GM19452 (cell line): ENCODE measurements around the gene GPX4.

Experiments
- ATAC-seq: cut with Tn5 transposase; IDR thresholded peaks from one replicate; pipeline ENCODE4 v1.9.1; 2021; ENCODE audit not compliant: unreplicated experiment

Gene GPX4

DNA sequence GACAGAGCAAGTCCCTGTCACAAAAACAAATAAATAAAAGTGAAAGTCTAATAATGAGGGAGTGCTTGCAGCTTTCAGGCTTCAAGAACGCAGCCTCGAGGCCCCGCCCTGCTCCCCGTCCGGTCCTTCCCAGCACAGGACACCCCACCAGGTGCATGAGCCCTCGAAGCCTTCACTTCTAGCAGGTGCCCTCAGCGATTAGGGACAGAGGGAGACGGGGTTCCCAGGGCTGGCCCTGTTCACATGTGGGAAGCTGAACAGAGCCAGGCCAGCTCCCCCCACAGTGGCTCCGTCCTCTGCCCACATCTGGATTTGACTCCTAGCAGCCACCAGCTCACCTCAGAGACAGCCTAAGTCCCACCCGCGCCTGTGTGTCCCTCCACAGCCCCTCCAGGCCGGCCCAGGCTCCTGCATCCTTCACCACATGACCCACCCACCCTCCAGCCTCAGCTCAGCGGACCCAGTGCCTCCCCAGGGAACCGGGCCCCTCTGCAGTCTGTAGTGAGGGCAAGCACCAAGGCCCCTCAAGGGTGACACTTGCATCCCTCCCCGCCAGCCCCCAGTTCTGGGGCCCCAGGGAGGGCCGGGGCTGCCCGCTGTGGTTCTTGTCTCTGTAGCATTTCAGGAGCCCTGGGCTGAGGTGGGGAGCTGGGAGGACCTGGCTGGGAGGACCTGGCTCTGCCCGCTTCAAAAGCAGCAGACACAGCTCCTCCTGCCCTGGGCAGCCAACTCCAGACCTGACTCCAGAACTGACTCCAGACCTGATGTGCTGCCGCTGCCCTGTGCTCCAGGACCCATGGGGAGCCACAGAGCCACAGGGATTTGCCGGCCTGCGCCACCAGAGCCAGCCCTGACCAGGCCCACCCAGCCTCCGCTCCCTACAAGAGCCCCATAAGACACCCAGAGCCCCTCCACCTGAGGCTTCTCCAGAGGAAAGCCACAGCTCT lies 27.2 kb downstream of the GPX4 start:
- ATAC-seq, result no peak

DNA sequence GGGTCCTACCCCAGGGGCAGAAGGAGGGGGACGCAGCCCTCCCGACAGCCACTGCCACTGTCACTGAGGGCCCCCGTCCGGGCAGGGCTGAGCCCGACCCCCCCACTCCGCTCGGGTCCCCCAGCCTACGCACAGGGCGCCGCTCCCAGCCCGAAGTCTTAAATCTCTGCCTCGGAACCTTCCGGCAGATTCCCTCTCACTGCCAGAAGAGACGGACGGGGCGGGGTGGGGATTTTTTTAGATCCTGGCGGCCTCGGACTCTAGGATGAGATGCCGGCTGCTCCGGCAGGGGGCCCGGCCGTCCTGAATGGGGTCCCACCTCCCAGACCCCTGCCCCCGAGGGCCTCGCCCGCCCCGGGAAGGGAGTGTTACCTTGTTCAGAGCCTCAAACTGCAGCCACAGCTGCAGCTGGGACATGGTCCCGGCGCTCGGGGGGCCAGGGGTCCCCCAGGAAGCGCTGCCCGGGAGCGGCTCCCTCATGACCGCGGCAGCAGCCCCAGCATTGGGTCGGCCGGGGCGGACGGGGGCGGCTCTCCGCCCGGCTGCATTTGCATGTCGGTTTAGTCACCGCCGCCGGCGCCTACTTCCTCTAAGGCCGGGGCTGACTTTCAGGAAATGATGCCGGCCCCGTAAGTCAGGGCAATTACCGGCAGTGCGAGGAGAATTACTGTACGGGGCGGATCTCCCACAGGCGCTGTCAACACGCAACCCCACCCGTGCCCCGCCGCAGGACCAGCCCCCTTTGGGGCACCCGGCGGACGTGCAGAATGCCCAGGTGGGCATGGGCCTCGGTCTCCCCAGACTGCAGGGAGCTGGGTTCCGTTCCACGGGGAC lies 28.1 kb downstream of the GPX4 start:
- ATAC-seq, result peak; percentile 46

DNA sequence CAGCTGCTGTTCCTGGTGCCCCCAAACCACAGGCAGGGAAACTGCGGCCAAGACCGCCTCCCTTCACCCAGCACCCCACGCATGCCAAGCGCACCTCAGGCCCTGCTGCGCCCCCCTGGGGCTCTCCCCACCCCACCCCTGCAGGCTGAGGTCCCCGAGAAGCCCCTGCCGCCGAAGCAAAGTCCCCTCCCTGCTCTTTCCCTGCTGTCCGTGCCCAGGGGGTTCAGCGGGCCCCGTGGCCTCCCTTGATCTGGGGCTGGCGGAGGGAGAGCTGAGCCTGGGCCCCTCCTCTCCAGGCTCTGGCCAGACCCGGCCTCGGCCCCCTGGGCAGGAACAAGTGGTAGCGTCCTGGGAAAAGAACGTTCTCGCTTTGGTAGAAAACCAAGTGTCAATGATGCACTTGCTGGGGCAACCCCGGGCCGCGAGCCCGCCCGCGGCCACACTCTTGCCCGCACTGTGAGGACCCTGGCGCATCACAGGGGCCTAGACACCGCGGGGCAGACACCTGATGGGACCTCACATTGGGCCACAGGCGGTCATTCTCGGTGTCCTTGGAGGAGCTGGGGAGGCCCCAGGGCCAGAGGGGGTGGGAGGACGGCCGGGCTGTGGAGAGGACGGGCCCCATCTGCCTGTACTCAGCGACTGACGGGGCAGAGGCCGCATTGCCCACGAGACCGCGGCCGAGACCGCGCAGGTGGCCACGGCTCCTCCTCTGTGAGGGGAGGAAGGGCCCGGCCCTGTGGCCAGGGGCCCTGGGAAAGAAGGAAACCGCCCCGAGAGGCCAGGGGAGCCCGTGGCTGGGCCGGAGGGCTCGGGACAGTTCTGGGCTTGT lies 29.0 kb downstream of the GPX4 start:
- peak; percentile 8 for ATAC-seq

DNA sequence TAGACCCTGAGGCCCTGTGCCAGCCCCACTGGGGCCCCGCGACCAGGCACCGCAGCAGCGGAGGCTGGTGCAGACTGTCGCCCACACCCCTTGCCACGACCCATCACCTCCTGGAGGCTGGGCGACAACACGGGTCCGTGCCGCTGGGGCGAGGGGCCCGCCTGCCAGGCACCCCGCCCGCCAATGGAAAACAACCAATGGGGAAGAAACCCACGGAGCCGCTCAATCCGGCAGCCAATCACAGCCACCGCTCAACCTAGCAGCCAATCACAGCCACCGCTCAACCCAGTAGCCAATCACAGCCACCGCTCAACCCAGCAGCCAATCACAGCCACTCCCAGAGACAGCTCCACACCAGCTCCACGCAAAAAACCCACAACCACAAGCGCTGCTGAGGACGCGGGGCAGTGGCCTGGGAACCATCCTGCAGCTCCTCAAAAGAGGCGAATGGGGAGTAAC lies 29.7 kb downstream of the GPX4 start:
- ATAC-seq, result no peak

DNA sequence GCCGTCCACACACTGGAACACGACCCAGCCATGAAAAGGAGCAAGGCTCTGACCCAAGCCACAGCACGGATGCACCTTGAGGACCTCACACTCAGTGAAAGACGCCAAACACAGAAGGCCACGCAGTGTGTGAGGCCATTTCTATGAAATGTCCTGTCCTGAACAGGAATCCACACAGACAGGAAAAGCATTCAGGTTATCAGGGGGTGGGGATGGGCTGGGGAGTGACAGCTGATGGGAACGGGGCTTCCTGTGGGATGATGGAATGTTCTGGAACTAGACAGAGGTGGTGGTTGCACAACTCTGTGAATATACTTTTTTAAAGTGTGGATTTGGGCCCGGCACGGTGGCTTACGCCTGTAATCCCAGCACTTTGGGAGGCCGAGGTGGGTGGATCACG lies 30.6 kb downstream of the GPX4 start:
- no peak for ATAC-seq

DNA sequence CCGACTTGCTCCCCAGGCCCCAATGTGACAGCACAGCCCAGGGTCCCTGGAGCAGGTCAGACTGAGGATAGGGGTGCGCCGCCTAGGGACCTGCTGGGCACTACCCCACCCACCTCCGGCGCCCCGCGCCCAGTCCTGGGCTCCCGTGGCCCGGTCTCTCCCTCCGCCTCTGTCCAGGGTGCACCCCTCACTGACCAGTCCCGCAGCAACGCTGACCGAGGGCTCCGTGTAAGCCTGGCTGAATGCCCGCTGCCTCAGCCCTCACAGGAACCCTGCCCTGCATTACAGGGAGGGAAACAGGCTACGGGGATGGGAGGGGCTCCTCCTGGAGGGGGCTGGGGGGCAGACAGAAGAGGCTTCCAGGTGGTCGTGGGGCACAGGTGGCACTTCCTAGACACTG lies 31.7 kb downstream of the GPX4 start:
- ATAC-seq, result no peak

DNA sequence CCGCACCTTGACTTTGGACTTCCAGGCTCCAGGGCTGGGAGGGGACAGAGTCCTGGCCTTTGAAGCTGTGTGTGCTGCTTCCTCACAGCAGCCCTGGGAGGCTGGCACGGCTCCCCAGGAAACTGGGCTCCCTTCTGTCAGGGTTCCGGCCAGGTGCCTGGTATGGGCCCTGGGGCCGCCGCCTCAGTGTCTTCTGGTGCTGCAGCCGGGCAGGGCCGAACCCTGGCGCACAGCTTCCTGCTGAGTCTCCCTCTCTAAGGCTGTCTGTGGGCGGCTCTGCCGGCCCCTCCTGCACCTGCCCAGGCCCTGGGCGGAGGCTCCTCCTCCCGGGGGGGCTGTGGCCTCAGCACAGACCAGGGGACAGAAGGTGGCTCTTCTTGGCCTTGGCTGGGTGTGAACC lies 32.4 kb downstream of the GPX4 start:
- ATAC-seq, result no peak

DNA sequence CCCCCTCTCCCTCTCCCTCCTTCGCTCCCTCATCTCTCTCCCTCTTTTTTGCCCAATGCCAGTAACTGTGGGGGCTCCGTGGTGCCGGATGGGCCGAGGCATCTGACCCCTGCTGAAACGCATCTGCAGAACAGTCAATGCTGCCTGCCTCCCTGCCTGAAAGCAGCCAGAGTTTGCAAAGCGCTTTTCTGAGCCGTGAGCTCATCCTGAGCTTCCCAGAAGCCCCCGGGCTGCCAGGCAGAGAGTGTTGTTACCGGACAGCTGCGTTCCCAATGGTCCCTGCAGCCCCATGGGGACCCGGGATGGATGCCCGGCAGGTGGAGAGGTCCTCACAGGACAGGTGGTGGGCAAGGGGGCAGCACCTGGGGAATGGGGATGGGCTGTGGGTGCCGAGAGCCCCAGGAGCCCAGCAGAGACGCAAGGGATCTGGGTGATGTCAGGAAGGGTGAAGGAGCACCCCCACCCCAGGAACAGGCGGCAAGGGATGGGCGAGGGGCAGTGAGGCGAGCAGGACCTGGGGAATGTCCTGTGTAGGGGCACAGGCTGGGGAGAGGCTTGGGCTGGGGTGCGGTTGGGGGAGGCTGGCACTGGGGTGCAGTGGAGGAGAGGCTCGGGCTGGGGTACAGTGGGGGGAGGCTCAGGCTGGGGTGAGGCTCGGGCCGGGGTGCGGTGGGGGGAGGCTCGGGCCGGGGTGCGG lies 33.0 kb downstream of the GPX4 start:
- no peak for ATAC-seq

DNA sequence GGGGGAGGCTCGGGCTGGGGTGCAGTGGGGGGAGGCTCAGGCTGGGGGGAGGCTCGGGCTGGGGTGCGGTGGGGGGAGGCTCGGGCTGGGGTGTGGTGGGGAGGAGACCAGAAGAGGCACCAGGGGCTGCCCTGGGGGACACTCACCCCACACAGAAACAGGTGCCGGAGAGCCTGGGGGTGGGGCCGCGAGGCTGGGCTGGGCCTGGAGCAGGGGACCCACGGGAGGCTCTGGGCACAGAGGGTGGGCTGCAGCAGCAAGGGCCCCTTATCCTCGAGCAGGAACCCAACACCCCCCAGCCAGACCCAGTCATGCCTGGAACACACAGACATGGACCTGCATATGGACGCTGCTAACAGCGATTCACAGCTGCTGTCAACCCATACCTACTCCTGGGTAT lies 34.3 kb downstream of the GPX4 start:
- no peak for ATAC-seq

DNA sequence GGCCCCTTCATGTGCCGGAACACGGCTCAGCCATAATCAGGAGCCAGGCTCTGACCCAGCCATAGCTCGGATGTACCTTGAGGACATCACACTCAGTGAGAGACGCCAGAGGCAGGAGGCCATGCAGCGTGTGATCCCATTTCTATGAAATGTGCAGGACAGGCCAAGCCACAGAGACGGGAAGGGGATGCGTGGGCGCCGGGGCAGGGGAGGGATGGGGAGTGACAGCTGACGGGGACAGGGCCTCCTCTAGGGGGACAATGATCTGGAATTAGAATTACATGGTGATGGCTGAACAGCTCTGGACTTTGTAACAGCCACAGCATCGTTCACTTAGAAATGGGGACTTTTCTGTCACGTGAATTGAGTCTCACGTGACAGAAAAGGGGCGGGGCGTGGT lies 35.3 kb downstream of the GPX4 start:
- no peak for ATAC-seq

DNA sequence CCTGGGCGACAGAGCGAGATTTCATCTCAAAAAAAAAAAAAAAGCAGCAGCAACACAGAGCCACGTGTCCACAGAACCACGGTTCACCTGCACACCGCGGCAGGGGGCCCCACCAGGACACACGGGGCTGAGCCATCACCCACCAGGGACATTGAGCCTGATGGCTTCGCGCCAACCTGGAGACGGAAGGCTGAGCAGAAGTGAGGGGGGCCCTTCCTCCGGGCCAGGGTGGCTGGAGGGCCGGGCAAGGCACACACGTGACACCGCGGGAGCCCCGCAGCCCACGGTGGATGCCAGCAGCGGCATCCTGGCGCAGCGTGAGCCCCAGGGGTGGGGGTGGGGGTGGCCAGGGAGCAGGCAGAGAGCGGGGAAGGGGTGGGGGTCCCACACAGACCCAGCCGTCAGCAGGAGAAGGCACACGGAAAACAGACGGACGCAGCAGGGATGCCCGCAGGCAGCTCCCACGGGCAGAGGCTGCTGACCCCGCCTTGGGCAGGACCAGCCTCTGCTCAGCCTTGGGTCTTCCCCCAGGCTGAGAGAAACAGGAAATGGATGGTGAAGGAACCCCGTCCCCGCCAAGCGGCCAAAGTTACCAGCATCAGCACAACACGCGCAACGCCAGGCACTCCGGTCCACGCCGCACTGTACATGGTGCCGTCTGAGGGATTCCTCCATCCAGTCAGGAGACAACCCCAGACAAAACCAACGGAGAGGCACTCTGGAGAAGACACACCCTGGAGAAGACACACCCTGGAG lies 36.7 kb downstream of the GPX4 start:
- ATAC-seq, result no peak

DNA sequence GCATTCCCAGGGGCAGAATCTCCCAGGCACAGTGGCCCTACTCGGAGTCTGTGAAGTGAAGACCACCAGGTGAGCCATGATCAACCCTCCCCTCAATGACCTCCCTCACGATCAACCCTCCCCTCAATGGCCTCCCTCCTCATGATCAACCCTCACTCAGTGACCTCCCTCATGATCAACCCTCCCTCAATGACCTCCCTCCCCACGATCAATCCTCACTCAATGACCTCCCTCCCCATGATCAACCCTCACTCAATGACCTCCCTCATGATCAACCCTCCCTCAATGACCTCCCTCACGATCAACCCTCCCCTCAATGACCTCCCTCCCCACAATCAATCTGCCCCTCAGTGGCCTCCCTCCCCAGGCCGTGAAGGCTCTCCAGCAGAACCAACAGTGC lies 38.1 kb downstream of the GPX4 start:
- no peak for ATAC-seq

DNA sequence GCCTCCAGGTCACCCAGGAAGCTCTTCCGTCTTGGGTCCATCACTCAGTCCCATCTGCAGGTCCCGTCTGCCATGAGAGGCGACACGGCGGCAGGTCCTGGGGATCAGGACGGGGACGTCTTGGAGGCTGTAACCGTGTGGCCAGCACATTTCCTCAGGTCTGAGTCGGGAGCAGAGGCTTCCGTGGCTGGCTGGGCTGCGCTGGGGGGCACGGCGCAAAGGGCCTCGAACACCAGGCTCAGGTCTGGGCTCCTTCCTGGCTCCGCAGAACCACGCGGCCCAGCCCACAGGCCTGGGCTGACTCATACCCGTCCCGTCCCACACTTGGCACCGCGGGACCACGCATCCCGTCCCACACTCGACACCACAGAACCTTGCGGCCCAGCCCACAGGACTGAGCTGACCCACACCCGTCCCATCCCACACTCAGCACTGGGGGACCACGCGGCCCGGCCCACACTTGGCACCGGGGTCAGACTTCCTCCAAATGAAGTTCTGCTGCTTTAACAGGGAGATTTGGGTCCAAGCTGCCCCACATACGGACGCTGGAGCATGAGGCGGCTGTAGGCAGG lies 40.1 kb downstream of the GPX4 start:
- ATAC-seq, result no peak

DNA sequence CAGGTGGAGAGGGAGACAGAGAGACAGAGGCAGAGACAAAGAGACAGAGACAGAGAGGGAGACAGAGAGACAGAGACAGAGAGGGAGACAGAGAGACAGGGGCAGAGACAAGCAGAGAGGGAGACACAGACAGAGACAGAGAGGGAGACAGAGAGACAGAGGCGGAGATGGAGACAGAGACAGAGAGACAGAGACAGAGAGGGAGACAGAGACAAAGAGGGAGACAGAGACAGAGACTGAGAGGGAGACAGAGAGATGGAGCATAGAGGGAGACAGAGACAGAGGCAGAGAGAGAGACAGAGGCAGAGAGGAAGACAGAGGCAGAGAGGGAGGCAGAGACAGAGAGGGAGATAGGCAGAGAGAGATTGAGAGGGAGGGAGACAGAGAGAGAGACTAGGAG lies 40.9 kb downstream of the GPX4 start:
- ATAC-seq, result no peak

DNA sequence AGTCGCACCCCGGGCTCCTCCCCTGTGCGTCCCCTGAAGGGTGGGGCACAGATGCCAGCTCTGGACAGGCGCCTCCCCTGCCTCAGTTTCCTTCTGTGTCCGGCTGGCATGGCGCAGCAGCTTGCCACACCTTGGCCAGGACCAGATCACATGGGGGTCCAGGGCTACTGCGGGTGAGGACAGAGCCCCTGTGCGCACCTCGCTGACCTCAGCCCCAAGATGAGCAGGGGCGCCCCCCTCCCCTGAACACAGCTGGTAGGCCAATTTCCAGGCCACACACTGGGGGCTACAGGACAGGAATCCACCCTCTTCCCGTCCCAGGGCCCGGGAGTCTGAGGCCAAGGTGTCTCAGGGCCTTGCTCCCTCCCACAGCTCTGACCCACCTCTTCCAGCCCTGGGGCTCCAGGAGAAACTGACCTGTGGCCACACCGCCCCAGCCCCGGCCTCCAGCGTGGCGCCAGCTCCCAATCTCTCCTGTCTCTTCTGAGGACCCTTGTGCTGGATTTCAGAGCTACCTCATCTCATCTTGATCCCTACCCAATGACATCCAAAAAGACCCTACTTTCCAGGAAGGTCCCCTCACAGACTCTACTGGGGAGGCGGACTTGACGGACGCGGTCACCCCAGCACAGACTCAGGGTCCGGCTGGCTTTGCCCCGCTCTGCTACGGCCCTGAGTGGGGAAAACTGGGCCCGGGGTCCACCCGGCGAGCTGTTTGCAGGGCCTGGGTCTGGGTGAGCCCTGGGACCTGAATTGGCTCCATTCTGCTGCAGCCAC lies 42.0 kb downstream of the GPX4 start:
- ATAC-seq, result no peak

DNA sequence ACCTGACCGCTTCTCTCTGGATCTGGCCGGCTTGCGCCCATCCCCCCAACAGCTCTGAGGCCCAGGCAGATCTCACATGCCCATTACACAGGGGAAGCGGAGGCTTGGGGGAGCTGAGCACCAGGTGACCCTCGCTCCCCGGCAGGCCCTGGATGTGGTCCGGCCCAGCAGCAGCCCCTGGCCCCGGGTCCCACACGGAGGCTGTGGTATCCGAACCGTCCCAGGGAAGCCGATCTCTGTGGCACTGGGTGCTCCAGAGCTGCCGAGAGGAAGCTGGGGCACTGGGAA lies 42.6 kb downstream of the GPX4 start:
- no peak for ATAC-seq

DNA sequence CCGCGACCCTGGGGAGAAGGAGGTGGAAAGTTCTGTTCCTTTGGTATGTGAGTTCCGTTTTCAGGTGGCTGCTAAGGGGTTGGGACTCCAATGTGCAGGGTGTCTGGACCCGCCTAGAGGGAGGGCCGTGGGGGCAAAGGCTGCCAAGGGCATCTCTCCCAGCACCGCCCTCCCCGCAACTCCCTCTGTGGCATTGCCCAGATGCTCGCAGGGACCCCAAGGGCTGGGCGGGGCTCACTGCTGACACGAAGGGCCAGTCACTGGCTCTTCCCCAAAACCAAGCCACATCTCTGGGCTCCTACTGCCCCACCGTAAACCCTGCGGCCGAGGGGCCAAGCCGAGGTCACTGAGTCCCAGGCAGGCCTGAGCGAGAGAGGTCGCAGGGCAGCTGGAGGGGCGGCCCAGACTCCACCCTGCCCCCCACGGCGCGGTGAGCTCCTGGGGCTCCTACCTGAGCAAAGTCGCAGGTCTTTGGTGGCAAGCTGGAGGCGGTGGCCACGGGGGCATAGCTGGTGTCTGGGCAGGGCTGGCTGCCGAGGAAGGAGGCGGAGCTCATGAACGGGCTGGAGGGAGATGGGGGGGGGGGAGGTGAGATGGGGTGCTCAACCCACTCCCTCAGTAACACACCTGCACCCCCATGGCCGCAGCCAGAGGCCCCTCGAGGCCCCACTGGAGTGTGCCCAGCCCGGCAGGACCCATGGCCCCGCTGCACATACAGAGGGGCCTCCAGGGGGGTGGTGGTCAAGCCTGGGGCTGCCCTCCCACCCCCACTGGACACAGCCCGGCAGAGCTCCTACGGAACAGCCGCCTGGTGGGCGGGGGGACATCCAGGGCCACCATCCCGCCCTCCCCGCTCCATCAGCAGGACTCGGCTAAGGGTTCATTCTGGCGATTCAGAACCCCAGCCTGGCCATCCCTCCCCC lies 43.3 kb downstream of the GPX4 start:
- ATAC-seq, result no peak
